ENCODE measurements around the gene KIAA0232.

DNA sequence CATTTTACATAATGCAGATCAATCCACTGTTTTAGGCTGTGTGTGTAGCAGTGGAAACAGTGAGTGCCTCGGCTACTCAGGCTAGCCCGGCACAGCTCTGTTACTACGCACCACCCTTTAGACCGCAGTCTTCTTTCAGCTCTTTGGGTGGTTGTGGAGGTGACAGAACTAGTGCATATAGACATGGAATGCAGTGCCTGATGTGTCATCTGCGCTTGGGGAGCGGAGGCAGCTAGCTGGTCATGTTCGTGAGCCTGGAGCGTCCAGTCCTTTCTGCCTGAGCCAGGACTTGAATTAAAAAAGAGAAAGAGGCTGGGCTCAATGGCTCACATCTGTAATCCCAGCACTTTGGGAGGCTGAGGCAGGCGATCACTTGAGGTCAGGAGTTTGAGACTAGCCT is 131.9 kb downstream of the KIAA0232 start:
- TF ChIP-seq RAD21 (IDR thresholded peaks at IDR 0.05), result no peak
- TF ChIP-seq, protein P1, sequence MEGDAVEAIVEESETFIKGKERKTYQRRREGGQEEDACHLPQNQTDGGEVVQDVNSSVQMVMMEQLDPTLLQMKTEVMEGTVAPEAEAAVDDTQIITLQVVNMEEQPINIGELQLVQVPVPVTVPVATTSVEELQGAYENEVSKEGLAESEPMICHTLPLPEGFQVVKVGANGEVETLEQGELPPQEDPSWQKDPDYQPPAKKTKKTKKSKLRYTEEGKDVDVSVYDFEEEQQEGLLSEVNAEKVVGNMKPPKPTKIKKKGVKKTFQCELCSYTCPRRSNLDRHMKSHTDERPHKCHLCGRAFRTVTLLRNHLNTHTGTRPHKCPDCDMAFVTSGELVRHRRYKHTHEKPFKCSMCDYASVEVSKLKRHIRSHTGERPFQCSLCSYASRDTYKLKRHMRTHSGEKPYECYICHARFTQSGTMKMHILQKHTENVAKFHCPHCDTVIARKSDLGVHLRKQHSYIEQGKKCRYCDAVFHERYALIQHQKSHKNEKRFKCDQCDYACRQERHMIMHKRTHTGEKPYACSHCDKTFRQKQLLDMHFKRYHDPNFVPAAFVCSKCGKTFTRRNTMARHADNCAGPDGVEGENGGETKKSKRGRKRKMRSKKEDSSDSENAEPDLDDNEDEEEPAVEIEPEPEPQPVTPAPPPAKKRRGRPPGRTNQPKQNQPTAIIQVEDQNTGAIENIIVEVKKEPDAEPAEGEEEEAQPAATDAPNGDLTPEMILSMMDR (IDR thresholded peaks at IDR 0.05; ENCODE audit: low read depth, low read length, missing input control), result no peak
